SK-N-SH treated with all-trans-retinoic acid at 6 μM for 48 hours (cell line): ENCODE results near the gene ASAP2.

Source experiments
- ATAC-seq: fragments of 200-7000 bp; cut with Tn5 transposase; 3 replicates; pipeline ENCODE4 v1.9.1; 2020; ENCODE audit warnings: mild to moderate bottlenecking, moderate library complexity
- ARNTL ChIP-seq: fragments of 450-650 bp; formaldehyde crosslinking; IDR thresholded peaks from 2 replicates; pipeline ENCODE4 v1.5.0; 2020; ENCODE audit warnings: low read depth, mild to moderate bottlenecking, moderate library complexity, borderline replicate concordance
- BACH2 ChIP-seq: fragments of 250-450 bp; sonication (Bioruptor Pico); IDR thresholded peaks from 2 replicates; pipeline ENCODE4 v1.9.0; 2021; ENCODE audit warnings: mild to moderate bottlenecking, borderline replicate concordance
- CSDC2 ChIP-seq: fragments of 250-450 bp; sonication (Bioruptor Pico); IDR thresholded peaks from 2 replicates; pipeline ENCODE4 v1.5.0; 2020; ENCODE audit warnings: mild to moderate bottlenecking, moderate library complexity
- ISL1 ChIP-seq: fragments of 250-450 bp; sonication (Bioruptor Pico); IDR thresholded peaks from 2 replicates; pipeline ENCODE4 v2.1.2; 2022; ENCODE audit warnings: mild to moderate bottlenecking, moderate library complexity
- PPARA ChIP-seq: fragments of 250-450 bp; sonication (Bioruptor Pico); IDR thresholded peaks from 2 replicates; pipeline ENCODE4 v1.5.0; 2020; ENCODE audit warnings: mild to moderate bottlenecking, borderline replicate concordance
- RARB ChIP-seq: fragments of 250-450 bp; sonication (Bioruptor Pico); IDR thresholded peaks from 2 replicates; pipeline ENCODE4 v1.8.0; 2021; ENCODE audit warnings: mild to moderate bottlenecking, moderate library complexity
- SNAI2 ChIP-seq: fragments of 250-450 bp; sonication (Bioruptor Pico); IDR thresholded peaks from 2 replicates; pipeline ENCODE4 v1.5.0; 2020; ENCODE audit warnings: mild to moderate bottlenecking, moderate library complexity
- TCF4 ChIP-seq: fragments of 250-450 bp; sonication (Bioruptor Pico); IDR thresholded peaks from 2 replicates; pipeline ENCODE4 v1.8.0; 2021; ENCODE audit warnings: mild to moderate bottlenecking, moderate library complexity, borderline replicate concordance
- ZC3H10 ChIP-seq: fragments of 250-450 bp; sonication (Bioruptor Pico); IDR thresholded peaks from 2 replicates; pipeline ENCODE4 v1.5.1; 2021; ENCODE audit warnings: mild to moderate bottlenecking, moderate library complexity
- ZFP3 ChIP-seq: fragments of 250-450 bp; sonication (Bioruptor Pico); IDR thresholded peaks from 2 replicates; pipeline ENCODE4 v1.5.0; 2020; ENCODE audit warnings: mild to moderate bottlenecking, moderate library complexity
- ZNF565 ChIP-seq: fragments of 450-650 bp; formaldehyde crosslinking; conservative IDR thresholded peaks from 2 replicates; pipeline ENCODE4 v1.5.0; 2020; ENCODE audit warnings: low read depth, mild to moderate bottlenecking, moderate library complexity
- ZNF70 ChIP-seq: fragments of 450-650 bp; formaldehyde crosslinking; IDR thresholded peaks from 2 replicates; pipeline ENCODE4 v1.5.0; 2020; ENCODE audit warnings: mild to moderate bottlenecking, moderate library complexity
- ZNF8 ChIP-seq: fragments of 450-650 bp; formaldehyde crosslinking; IDR thresholded peaks from 2 replicates; pipeline ENCODE4 v1.5.0; 2020; ENCODE audit warnings: mild to moderate bottlenecking, moderate library complexity
- TF ChIP-seq, protein P1 (sequence below): fragments of 250-450 bp; sonication (Bioruptor Pico); IDR thresholded peaks from 2 replicates; pipeline ENCODE4 v1.5.0; 2020; ENCODE audit warnings: mild to moderate bottlenecking, moderate library complexity
- TF ChIP-seq, protein P2 (sequence below): fragments of 250-450 bp; sonication (Bioruptor Pico); IDR thresholded peaks from 2 replicates; pipeline ENCODE4 v1.5.1; 2021; ENCODE audit warnings: mild to moderate bottlenecking, moderate library complexity
- TF ChIP-seq, protein P3 (sequence below): fragments of 250-450 bp; sonication (Bioruptor Pico); IDR thresholded peaks from 2 replicates; pipeline ENCODE4 v1.5.1; 2020; ENCODE audit warnings: low read depth, mild to moderate bottlenecking, moderate library complexity
- TF ChIP-seq, protein P4 (sequence below): fragments of 250-450 bp; sonication (Bioruptor Pico); IDR thresholded peaks from 2 replicates; pipeline ENCODE4 v1.8.0; 2020; ENCODE audit warnings: mild to moderate bottlenecking, moderate library complexity, borderline replicate concordance
- TF ChIP-seq, protein P5 (sequence below): fragments of 250-450 bp; sonication (Bioruptor Pico); IDR thresholded peaks from 2 replicates; pipeline ENCODE4 v1.8.0; 2021; ENCODE audit warnings: low read depth, mild to moderate bottlenecking, moderate library complexity, borderline replicate concordance

The ASAP2 gene

DNA sequence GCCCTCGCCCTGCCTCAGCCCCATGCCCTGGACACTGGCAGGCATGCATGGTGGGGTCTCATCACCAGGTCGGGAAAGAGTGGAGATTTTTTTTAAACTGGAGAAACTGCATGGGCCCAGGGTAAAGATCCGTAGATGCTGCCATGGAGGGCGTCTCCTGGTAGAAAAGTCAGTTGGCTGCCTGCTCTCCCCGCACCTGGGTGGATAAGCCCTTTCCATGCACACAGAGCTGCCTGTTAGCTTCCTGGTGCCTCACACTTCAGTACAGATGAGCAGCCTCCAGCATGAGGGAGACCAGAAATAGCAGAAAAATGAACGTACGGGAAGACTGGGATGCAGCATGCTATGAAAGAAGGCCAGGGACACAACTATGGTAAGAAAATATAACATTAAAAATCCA, 92.0 kb downstream of the ASAP2 start:
- ATAC-seq: no peak

DNA sequence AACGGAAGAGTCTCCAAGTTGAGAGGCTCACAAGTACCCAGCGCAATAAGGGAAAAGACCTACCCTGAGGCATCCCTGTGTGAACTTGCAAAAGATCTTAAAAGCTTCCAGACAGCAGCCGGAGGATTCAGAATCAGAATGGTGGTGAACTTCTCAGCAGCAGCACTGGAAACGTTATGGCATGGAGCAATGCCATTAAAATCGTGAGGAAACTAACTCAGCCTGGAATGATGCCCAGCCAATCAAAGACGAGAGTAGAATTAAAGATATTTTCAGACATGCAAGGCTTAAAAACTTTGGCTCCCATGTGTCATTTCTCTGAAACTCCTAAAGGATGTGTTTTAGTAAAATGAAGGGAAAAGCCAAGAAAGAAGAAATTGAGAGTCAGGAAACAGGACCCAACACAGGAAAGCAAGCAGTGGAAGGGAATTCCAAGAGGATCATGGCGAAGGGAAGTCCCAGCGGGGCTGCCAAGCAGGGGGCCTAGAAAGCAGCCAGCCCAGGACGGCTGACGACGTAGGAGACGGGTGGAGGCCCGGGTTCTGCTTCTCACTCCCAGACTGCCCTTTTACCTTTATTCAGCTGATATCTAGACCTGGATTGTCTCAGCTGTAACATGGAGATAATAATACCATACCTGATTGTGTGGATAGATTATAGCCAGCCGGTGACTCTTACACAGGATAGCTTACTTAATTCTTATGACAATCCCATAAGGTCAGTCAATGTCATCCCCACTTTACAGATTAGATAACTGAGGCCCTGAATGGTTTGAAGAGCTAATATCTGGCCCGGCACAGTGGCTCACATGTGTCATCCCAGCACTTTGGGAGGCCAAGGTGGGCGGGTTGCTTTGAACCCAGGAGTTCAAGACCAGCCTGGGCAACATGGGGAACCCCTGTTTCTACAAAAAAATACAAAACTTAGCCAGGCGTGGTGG, 92.8 kb downstream of the ASAP2 start:
- TF ChIP-seq ZFP3 (CRISPR knock-in tag) (no peak), SNAI2 (CRISPR knock-in tag) (no peak)
- ATAC-seq: no peak

More for the DNA sequence above, 92.0 kb downstream of the ASAP2 start:
- TF ChIP-seq ISL1 (CRISPR knock-in tag): no peak
- no peak for TF ChIP-seq ZFP3 (CRISPR knock-in tag)
- TF ChIP-seq, protein P1, sequence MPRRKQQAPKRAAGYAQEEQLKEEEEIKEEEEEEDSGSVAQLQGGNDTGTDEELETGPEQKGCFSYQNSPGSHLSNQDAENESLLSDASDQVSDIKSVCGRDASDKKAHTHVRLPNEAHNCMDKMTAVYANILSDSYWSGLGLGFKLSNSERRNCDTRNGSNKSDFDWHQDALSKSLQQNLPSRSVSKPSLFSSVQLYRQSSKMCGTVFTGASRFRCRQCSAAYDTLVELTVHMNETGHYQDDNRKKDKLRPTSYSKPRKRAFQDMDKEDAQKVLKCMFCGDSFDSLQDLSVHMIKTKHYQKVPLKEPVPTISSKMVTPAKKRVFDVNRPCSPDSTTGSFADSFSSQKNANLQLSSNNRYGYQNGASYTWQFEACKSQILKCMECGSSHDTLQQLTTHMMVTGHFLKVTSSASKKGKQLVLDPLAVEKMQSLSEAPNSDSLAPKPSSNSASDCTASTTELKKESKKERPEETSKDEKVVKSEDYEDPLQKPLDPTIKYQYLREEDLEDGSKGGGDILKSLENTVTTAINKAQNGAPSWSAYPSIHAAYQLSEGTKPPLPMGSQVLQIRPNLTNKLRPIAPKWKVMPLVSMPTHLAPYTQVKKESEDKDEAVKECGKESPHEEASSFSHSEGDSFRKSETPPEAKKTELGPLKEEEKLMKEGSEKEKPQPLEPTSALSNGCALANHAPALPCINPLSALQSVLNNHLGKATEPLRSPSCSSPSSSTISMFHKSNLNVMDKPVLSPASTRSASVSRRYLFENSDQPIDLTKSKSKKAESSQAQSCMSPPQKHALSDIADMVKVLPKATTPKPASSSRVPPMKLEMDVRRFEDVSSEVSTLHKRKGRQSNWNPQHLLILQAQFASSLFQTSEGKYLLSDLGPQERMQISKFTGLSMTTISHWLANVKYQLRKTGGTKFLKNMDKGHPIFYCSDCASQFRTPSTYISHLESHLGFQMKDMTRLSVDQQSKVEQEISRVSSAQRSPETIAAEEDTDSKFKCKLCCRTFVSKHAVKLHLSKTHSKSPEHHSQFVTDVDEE (CRISPR knock-in tag): no peak
- no peak for TF ChIP-seq ZNF565
- no peak for TF ChIP-seq TCF4 (CRISPR knock-in tag)
- TF ChIP-seq, protein P2, sequence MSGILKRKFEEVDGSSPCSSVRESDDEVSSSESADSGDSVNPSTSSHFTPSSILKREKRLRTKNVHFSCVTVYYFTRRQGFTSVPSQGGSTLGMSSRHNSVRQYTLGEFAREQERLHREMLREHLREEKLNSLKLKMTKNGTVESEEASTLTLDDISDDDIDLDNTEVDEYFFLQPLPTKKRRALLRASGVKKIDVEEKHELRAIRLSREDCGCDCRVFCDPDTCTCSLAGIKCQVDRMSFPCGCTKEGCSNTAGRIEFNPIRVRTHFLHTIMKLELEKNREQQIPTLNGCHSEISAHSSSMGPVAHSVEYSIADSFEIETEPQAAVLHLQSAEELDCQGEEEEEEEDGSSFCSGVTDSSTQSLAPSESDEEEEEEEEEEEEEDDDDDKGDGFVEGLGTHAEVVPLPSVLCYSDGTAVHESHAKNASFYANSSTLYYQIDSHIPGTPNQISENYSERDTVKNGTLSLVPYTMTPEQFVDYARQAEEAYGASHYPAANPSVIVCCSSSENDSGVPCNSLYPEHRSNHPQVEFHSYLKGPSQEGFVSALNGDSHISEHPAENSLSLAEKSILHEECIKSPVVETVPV (CRISPR knock-in tag): no peak
- no peak for TF ChIP-seq ZNF8 (CRISPR knock-in tag)
- TF ChIP-seq SNAI2 (CRISPR knock-in tag): no peak

DNA sequence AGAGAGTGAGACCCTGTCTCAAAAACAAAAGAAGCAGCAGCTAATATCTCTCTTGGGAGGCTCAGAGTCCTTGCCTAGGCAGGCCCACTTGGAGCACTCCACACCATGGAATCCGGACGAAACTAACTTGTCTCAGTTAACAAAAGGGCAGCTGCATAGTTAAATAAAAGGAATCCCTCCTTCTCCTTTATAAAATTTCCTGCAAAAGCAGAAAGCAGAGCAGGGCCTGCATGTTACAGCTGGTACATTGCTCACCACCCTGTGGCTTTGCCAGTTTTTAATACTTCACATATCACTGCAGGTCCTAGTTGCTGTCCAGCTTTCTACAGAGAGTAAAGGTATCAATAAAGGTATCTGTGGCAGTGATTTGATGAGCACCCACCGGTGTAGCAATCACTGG, 93.6 kb downstream of the ASAP2 start:
- TF ChIP-seq, protein P3, sequence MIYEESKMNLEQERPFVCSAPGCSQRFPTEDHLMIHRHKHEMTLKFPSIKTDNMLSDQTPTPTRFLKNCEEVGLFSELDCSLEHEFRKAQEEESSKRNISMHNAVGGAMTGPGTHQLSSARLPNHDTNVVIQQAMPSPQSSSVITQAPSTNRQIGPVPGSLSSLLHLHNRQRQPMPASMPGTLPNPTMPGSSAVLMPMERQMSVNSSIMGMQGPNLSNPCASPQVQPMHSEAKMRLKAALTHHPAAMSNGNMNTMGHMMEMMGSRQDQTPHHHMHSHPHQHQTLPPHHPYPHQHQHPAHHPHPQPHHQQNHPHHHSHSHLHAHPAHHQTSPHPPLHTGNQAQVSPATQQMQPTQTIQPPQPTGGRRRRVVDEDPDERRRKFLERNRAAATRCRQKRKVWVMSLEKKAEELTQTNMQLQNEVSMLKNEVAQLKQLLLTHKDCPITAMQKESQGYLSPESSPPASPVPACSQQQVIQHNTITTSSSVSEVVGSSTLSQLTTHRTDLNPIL (CRISPR knock-in tag): no peak
- TF ChIP-seq, protein P4, sequence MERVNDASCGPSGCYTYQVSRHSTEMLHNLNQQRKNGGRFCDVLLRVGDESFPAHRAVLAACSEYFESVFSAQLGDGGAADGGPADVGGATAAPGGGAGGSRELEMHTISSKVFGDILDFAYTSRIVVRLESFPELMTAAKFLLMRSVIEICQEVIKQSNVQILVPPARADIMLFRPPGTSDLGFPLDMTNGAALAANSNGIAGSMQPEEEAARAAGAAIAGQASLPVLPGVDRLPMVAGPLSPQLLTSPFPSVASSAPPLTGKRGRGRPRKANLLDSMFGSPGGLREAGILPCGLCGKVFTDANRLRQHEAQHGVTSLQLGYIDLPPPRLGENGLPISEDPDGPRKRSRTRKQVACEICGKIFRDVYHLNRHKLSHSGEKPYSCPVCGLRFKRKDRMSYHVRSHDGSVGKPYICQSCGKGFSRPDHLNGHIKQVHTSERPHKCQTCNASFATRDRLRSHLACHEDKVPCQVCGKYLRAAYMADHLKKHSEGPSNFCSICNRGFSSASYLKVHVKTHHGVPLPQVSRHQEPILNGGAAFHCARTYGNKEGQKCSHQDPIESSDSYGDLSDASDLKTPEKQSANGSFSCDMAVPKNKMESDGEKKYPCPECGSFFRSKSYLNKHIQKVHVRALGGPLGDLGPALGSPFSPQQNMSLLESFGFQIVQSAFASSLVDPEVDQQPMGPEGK (CRISPR knock-in tag): no peak
- TF ChIP-seq RARB (CRISPR knock-in tag) (no peak), ZNF8 (CRISPR knock-in tag) (no peak), TCF4 (CRISPR knock-in tag) (no peak), CSDC2 (no peak), BACH2 (CRISPR knock-in tag) (no peak), PPARA (CRISPR knock-in tag) (no peak), ZC3H10 (no peak), ZNF70 (CRISPR knock-in tag) (no peak), SNAI2 (CRISPR knock-in tag) (no peak), ARNTL (CRISPR knock-in tag) (no peak)
- TF ChIP-seq, protein P5, sequence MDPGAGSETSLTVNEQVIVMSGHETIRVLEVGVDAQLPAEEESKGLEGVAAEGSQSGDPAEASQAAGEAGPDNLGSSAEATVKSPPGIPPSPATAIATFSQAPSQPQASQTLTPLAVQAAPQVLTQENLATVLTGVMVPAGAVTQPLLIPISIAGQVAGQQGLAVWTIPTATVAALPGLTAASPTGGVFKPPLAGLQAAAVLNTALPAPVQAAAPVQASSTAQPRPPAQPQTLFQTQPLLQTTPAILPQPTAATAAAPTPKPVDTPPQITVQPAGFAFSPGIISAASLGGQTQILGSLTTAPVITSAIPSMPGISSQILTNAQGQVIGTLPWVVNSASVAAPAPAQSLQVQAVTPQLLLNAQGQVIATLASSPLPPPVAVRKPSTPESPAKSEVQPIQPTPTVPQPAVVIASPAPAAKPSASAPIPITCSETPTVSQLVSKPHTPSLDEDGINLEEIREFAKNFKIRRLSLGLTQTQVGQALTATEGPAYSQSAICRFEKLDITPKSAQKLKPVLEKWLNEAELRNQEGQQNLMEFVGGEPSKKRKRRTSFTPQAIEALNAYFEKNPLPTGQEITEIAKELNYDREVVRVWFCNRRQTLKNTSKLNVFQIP (CRISPR knock-in tag): no peak
- TF ChIP-seq, protein P2 (CRISPR knock-in tag): no peak
- TF ChIP-seq, protein P1 (CRISPR knock-in tag): no peak
- ATAC-seq: peak; percentile 36
